Right kidney (tissue), 1 donor: ENCODE data around the gene PHACTR3.

Experiments
- DNase-seq: peaks from one replicate; pipeline ENCODE4 v3.0.0-alpha.2; 2016

Gene PHACTR3

GRCh38 chr20:59817846-59818615 is 213.7 kb downstream of the PHACTR3 start:
- DNase-seq = no peak

GRCh38 chr20:59818911-59819310 is 214.6 kb downstream of the PHACTR3 start:
- DNase-seq = no peak

- no peak for DNase-seq
These were observed 215.3 kb downstream of the PHACTR3 start for GRCh38 chr20:59819496-59820203.

GRCh38 chr20:59820204-59821041 is 216.1 kb downstream of the PHACTR3 start:
- DNase-seq = no peak

- DNase-seq = no peak
These were observed 216.9 kb downstream of the PHACTR3 start for GRCh38 chr20:59821201-59821600.

GRCh38 chr20:59821788-59822187 is 217.4 kb downstream of the PHACTR3 start:
- DNase-seq = no peak

GRCh38 chr20:59822291-59823029 is 218.1 kb downstream of the PHACTR3 start:
- no peak for DNase-seq

GRCh38 chr20:59823030-59823423 is 218.7 kb downstream of the PHACTR3 start:
- no peak for DNase-seq

- no peak for DNase-seq
These were observed 219.3 kb downstream of the PHACTR3 start for GRCh38 chr20:59823491-59824259.

GRCh38 chr20:59824711-59825562 is 220.6 kb downstream of the PHACTR3 start:
- DNase-seq = no peak

- DNase-seq = no peak
These were observed 221.2 kb downstream of the PHACTR3 start for GRCh38 chr20:59825563-59825920.

- DNase-seq = no peak
These were observed 221.8 kb downstream of the PHACTR3 start for GRCh38 chr20:59825944-59826759.

- DNase-seq = no peak
These were observed 223.1 kb downstream of the PHACTR3 start for GRCh38 chr20:59827138-59828056.

- no peak for DNase-seq
These were observed 224.0 kb downstream of the PHACTR3 start for GRCh38 chr20:59828125-59829053.

- DNase-seq = no peak
These were observed 224.9 kb downstream of the PHACTR3 start for GRCh38 chr20:59829054-59829785.
